Astrocyte (in vitro differentiated cells and primary cell): Measurements from ENCODE around the gene BFSP2. TPM values are rescaled to one million over a fixed set of nuclear protein-coding genes. Genes with fewer than 3 reads are reported as not detected.

ENCODE experiments used
- DNase-seq: peaks from one replicate; pipeline ENCODE4 v3.0.0-alpha.2; 2010; ENCODE audit warnings: low read depth
- FAIRE-seq: peaks from 2 replicates; lab custom pipeline; 2011; peaks lifted over from hg19 to GRCh38; lab: Jason Lieb, UNC
- H2AFZ ChIP-seq: 2 replicates; pipeline ENCODE4 v1.6.0; 2012; ENCODE audit warnings: low read depth, low read length, inconsistent platforms
- H3K27ac ChIP-seq: 2 replicates; pipeline ENCODE4 v1.5.1; 2011; ENCODE audit warnings: low read depth, low read length, inconsistent platforms
- H3K27me3 ChIP-seq: 2 replicates; pipeline ENCODE4 v1.6.0; 2011; ENCODE audit warnings: low read length, inconsistent platforms; ENCODE audit not compliant: insufficient read depth
- H3K36me3 ChIP-seq: 2 replicates; pipeline ENCODE4 v1.5.1; 2011; ENCODE audit warnings: low read length, inconsistent platforms; ENCODE audit not compliant: insufficient read depth
- H3K4me1 ChIP-seq: 2 replicates; pipeline ENCODE4 v1.5.1; 2011; ENCODE audit warnings: low read length, inconsistent platforms; ENCODE audit not compliant: insufficient read depth
- H3K4me2 ChIP-seq: 2 replicates; pipeline ENCODE4 v1.6.0; 2012; ENCODE audit warnings: low read length, inconsistent platforms
- H3K4me3 ChIP-seq: 2 replicates; pipeline ENCODE4 v1.5.1; 2011; ENCODE audit warnings: low read depth, mild to moderate bottlenecking, low read length, inconsistent platforms; ENCODE audit not compliant: insufficient read depth
- H3K79me2 ChIP-seq: 2 replicates; pipeline ENCODE4 v1.6.0; 2012; ENCODE audit warnings: mild to moderate bottlenecking, low read length, inconsistent platforms; ENCODE audit not compliant: insufficient read depth
- H3K9ac ChIP-seq: 2 replicates; pipeline ENCODE4 v1.6.0; 2012; ENCODE audit warnings: mild to moderate bottlenecking, low read length, inconsistent platforms
- H3K9me3 ChIP-seq: 2 replicates; pipeline ENCODE4 v1.5.1; 2012; ENCODE audit warnings: low read depth, mild to moderate bottlenecking, low read length, inconsistent platforms; ENCODE audit not compliant: insufficient read depth
- H4K20me1 ChIP-seq: 2 replicates; pipeline ENCODE4 v1.6.0; 2012; ENCODE audit warnings: low read length, inconsistent platforms; ENCODE audit not compliant: insufficient read depth
- H3K27ac Mint-ChIP-seq: one replicate; pipeline ENCODE4 v1.8.0; 2021; ENCODE audit warnings: mild to moderate bottlenecking, mixed read lengths; ENCODE audit not compliant: unreplicated experiment
- H3K27me3 Mint-ChIP-seq: one replicate; pipeline ENCODE4 v1.8.0; 2021; ENCODE audit warnings: low read depth, mixed read lengths; ENCODE audit not compliant: unreplicated experiment
- H3K36me3 Mint-ChIP-seq: one replicate; pipeline ENCODE4 v1.8.0; 2021; ENCODE audit warnings: low read depth, mixed read lengths; ENCODE audit not compliant: unreplicated experiment
- H3K4me1 Mint-ChIP-seq: one replicate; pipeline ENCODE4 v1.8.0; 2021; ENCODE audit warnings: low read depth, mixed read lengths; ENCODE audit not compliant: unreplicated experiment
- H3K4me3 Mint-ChIP-seq: one replicate; pipeline ENCODE4 v1.8.0; 2021; ENCODE audit warnings: mild to moderate bottlenecking, moderate library complexity, mixed read lengths; ENCODE audit not compliant: unreplicated experiment
- H3K9me3 Mint-ChIP-seq: one replicate; pipeline ENCODE4 v1.8.0; 2021; ENCODE audit warnings: mild to moderate bottlenecking, mixed read lengths; ENCODE audit not compliant: unreplicated experiment
- CTCF ChIP-seq: IDR thresholded peaks from 2 replicates; pipeline ENCODE4 v1.5.1; 2011; ENCODE audit warnings: low read depth, mild to moderate bottlenecking, inconsistent platforms, low read length, moderate library complexity; ENCODE audit not compliant: insufficient read depth
- EZH2 ChIP-seq: IDR thresholded peaks from 2 replicates; pipeline ENCODE4 v1.6.1; 2012; ENCODE audit warnings: mild to moderate bottlenecking, low read length, inconsistent platforms; ENCODE audit not compliant: insufficient read depth
- total RNA-seq: library from RNA; stranded (reverse); gene quantifications from 2 replicates; pipeline ENCODE4 v1.2.1, GENCODE V29; 2021

BFSP2 gene
- total RNA-seq, 1 donor from 2014 or later = not detected

- Histone ChIP-seq H3K27ac (no peak overlapping the region), H3K9ac (no peak overlapping the region), H3K36me3 (no peaks in the 10 kb centered on the region), H3K4me3 (no peak overlapping the region), H3K27me3 (no peaks in the 10 kb centered on the region), H3K4me2 (no peak overlapping the region), H3K9me3 (no peaks in the 10 kb centered on the region), H2AFZ (no peak overlapping the region), H4K20me1 (no peaks in the 10 kb centered on the region), H3K4me1 (no peaks in the 10 kb centered on the region), H3K79me2 (no peaks in the 10 kb centered on the region)
- Mint-ChIP-seq H3K4me3 (no peak overlapping the region), H3K9me3 (no peaks in the 10 kb centered on the region), H3K4me1 (no peaks in the 10 kb centered on the region), H3K27me3 (no peaks in the 10 kb centered on the region), H3K27ac (no peak overlapping the region), H3K36me3 (no peaks in the 10 kb centered on the region)
- no peak for FAIRE-seq
- DNase-seq = no peak
- TF ChIP-seq CTCF (no peak), EZH2 (no peak)
Observed at GRCh38 chr3:133364704-133365103, 35.2 kb upstream of the BFSP2 start.

- Mint-ChIP-seq H3K4me3 (no peak overlapping the region), H3K4me1 (no peaks in the 10 kb centered on the region), H3K36me3 (no peaks in the 10 kb centered on the region), H3K27ac (no peak overlapping the region), H3K27me3 (no peaks in the 10 kb centered on the region), H3K9me3 (no peaks in the 10 kb centered on the region)
- FAIRE-seq (no peak), DNase-seq (no peak)
- Histone ChIP-seq H3K27me3 (no peaks in the 10 kb centered on the region), H2AFZ (no peak overlapping the region), H3K36me3 (no peaks in the 10 kb centered on the region), H3K9me3 (no peaks in the 10 kb centered on the region), H3K4me3 (no peak overlapping the region), H4K20me1 (no peaks in the 10 kb centered on the region), H3K27ac (no peak overlapping the region), H3K4me2 (no peak overlapping the region), H3K4me1 (no peaks in the 10 kb centered on the region), H3K9ac (no peak overlapping the region), H3K79me2 (no peaks in the 10 kb centered on the region)
- no peak for TF ChIP-seq CTCF
Observed at GRCh38 chr3:133366921-133367320, 32.9 kb upstream of the BFSP2 start.

GRCh38 chr3:133367403-133367802 lies 32.5 kb upstream of the BFSP2 start:
- Mint-ChIP-seq H3K4me1 (no peaks in the 10 kb centered on the region), H3K36me3 (no peaks in the 10 kb centered on the region), H3K4me3 (no peak overlapping the region), H3K27me3 (no peaks in the 10 kb centered on the region), H3K9me3 (no peaks in the 10 kb centered on the region), H3K27ac (no peak overlapping the region)
- no peaks in the 10 kb centered on the region for H3K9me3 ChIP-seq
- TF ChIP-seq EZH2 (no peak), CTCF (no peak)
- H3K79me2 ChIP-seq = no peaks in the 10 kb centered on the region
- H2AFZ ChIP-seq = no peak overlapping the region
- H3K27ac ChIP-seq = no peak overlapping the region
- FAIRE-seq (no peak), DNase-seq (no peak)
- no peaks in the 10 kb centered on the region for H3K27me3 ChIP-seq
- H3K36me3 ChIP-seq = no peaks in the 10 kb centered on the region
- no peak overlapping the region for H3K4me2 ChIP-seq
- H4K20me1 ChIP-seq = no peaks in the 10 kb centered on the region
- H3K9ac ChIP-seq = no peak overlapping the region
- no peaks in the 10 kb centered on the region for H3K4me1 ChIP-seq
- H3K4me3 ChIP-seq = no peak overlapping the region
